Measurements from ENCODE around the gene HBB. TPM values are rescaled to one million over a fixed set of nuclear protein-coding genes. Genes with fewer than 3 reads are reported as not detected.
"Not testable (repeated sequence)": the region's sequence is repeated elsewhere in the genome, so short reads cannot be mapped to it uniquely, and the experiment has no call there.

HBB gene
- total RNA-seq, 4 donors from 2014 or later, result 3.7 to 45.8 (median 15.2) TPM

DNA sequence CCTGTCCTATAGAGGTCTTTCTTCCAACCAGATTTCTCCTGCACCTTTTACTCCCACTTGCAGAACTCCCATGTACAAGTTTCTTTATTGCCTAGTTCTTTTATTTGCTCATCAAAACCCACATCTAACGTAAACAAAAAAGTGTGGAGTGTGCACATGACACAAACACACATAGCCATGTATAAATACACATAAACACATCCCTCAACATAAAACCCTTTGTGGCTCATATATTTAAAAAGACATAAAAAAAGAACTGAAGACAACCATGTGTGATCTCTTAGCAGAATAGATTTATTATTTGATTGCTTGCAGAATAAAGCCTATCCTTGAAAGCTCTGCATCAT, 26.0 kb upstream of the HBB start:
- TF ChIP-seq POLR2A (IDR thresholded peaks at IDR 0.05), result no peak
- DNase-seq (ENCODE audit: low spot score in 2 of 2), result no peak
- no peaks in the 10 kb centered on the region for H3K4me1 ChIP-seq
- H3K9me3 ChIP-seq, result no peaks in the 10 kb centered on the region
- no peak overlapping the region for H3K4me3 ChIP-seq
- no peak overlapping the region for H3K27ac ChIP-seq
- H3K27me3 ChIP-seq, result no peaks in the 10 kb centered on the region
- H3K36me3 ChIP-seq, result no peaks in the 10 kb centered on the region
- 45% methylated on average over 1 of the region's 1 CpG for WGBS

DNA sequence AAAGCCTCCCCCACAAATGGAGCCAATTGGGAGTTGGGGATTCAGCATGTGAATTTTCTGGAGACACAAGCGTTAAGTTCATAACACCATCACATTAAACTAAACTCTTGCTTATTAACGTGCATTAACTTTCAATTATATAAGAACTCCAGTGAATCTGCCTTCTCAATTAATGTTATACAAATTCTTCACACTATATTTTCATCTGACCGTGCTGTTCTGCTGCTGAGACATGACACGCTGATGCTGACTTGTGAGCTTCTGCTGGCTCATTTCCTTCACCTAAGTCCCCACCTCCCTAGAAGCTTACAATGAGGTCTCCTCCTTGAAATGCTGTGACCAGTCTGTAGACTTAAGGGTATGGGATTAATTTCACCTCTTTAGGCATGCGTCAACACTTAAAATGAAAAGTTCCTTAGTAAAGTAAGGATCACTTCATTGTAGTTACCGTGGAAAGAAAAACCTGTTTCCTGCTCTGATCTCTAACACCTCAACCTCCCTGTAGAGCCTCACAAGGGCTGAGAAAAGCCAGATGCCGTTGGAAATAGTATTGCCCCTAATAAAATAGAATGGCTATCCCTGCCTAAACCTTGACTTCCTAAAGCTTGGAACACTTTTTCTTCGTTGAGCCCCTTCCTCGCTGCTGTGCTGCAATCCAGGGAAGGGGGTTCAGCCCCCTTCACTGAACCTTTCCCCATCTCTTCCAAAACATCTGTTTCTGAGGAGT, 25.5 kb upstream of the HBB start:
- H3K27ac ChIP-seq, result no peak overlapping the region
- 54% methylated on average over 9 of the region's 9 CpGs for WGBS
- H3K27me3 ChIP-seq, result no peaks in the 10 kb centered on the region
- TF ChIP-seq POLR2AphosphoS5 (IDR thresholded peaks at IDR 0.05) (no peak), EP300 (IDR thresholded peaks at IDR 0.05) (no peak), POLR2A (IDR thresholded peaks at IDR 0.05) (no peak)
- TF ChIP-seq, protein P1, sequence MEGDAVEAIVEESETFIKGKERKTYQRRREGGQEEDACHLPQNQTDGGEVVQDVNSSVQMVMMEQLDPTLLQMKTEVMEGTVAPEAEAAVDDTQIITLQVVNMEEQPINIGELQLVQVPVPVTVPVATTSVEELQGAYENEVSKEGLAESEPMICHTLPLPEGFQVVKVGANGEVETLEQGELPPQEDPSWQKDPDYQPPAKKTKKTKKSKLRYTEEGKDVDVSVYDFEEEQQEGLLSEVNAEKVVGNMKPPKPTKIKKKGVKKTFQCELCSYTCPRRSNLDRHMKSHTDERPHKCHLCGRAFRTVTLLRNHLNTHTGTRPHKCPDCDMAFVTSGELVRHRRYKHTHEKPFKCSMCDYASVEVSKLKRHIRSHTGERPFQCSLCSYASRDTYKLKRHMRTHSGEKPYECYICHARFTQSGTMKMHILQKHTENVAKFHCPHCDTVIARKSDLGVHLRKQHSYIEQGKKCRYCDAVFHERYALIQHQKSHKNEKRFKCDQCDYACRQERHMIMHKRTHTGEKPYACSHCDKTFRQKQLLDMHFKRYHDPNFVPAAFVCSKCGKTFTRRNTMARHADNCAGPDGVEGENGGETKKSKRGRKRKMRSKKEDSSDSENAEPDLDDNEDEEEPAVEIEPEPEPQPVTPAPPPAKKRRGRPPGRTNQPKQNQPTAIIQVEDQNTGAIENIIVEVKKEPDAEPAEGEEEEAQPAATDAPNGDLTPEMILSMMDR (IDR thresholded peaks at IDR 0.05), result no peak
- H3K4me3 ChIP-seq, result no peak overlapping the region
- no peaks in the 10 kb centered on the region for H3K4me1 ChIP-seq
- no peaks in the 10 kb centered on the region for H3K9me3 ChIP-seq
- no peak for DNase-seq (ENCODE audit: low spot score in 2 of 2)
- no peaks in the 10 kb centered on the region for H3K36me3 ChIP-seq

DNA sequence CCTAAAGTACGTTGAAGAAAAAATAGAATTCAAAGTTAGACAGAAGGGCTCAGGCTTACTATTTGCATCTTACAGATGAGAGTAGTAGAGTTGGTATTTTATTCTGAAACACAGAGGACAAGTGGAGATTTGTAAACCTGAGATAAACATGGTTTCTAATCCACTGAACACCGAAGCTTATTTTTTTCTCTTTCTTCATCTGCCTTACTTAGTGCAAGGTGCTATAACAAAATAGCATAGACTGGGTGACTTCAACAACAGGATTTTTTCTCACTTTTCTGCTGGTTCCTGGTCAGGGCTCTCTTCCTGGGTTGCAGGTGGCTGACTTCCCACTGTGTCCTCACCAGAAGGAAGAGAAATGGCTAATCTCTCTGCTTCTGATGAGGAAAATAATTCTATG, 24.9 kb upstream of the HBB start:
- H3K4me1 ChIP-seq, result no peaks in the 10 kb centered on the region
- no peak overlapping the region for H3K4me3 ChIP-seq
- WGBS, result 30% methylated on average over 2 of the region's 2 CpGs
- no peaks in the 10 kb centered on the region for H3K36me3 ChIP-seq
- no peak overlapping the region for H3K27ac ChIP-seq
- TF ChIP-seq, protein P1 (IDR thresholded peaks at IDR 0.05), result no peak
- TF ChIP-seq EP300 (IDR thresholded peaks at IDR 0.05), result no peak
- no peak for TF ChIP-seq POLR2AphosphoS5 (IDR thresholded peaks at IDR 0.05)
- TF ChIP-seq POLR2A (IDR thresholded peaks at IDR 0.05), result no peak
- no peak for DNase-seq (ENCODE audit: low spot score in 2 of 2)
- no peaks in the 10 kb centered on the region for H3K27me3 ChIP-seq
- no peaks in the 10 kb centered on the region for H3K9me3 ChIP-seq

DNA sequence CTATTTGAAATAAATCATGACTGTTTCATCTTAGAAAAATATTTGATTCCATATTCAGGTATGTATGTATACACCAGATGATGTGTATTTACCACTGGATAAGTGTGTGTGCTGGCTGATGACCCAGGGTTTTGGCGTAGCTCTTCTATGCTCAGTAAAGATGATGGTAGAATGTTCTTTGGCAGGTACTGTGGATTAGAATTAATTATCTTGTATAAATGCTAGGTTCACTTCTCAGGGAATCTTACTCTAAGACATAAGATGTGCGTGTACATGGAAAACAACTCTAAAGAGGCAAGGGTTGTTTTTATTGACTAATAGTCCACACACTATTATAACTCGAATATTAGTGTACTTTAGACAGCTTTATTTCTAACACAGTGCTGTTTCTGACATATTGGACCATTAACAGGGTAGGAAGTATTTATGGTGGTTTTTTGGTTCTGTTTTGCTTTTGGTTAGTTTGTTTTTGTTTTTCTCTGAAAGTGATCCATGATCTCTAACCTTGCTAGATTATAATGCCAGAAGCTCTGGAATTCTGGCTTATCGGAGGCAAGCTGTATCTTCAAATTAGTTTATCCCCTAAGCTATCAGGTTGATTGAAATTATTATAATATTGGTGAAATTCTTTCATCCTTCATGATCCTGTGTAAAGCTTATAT, 23.8 kb upstream of the HBB start:
- Histone ChIP-seq H3K4me1 (no peaks in the 10 kb centered on the region), H3K27ac (no peak overlapping the region), H3K9me3 (no peaks in the 10 kb centered on the region), H3K4me3 (no peak overlapping the region), H3K36me3 (no peaks in the 10 kb centered on the region), H3K27me3 (no peaks in the 10 kb centered on the region)
- no peak for DNase-seq (ENCODE audit: low spot score in 2 of 2)
- 92% methylated on average over 4 of the region's 4 CpGs for WGBS
- TF ChIP-seq POLR2AphosphoS5 (IDR thresholded peaks at IDR 0.05), result no peak
- no peak for TF ChIP-seq EP300 (IDR thresholded peaks at IDR 0.05)
- no peak for TF ChIP-seq POLR2A (IDR thresholded peaks at IDR 0.05)
- TF ChIP-seq, protein P1 (IDR thresholded peaks at IDR 0.05), result no peak

DNA sequence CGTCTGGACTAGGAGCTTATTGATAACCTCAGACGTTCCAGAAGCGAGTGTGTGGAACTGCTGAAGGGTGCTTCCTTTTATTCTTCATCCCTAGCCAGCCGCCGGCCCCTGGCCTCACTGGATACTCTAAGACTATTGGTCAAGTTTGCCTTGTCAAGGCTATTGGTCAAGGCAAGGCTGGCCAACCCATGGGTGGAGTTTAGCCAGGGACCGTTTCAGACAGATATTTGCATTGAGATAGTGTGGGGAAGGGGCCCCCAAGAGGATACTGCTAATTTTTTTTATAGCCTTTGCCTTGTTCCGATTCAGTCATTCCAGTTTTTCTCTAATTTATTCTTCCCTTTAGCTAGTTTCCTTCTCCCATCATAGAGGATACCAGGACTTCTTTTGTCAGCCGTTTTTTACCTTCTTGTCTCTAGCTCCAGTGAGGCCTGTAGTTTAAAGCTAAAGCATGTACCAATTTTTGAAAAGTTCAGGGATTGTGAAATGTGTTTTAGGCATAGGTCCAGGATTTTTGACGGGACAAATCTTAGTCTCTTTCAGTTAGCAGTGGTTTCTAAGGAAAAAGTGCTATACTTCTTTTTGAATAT, 23.0 kb upstream of the HBB start, which contains the start of gene HBG1:
Gene HBG1, minus strand, starts transcription at position 51 of the 590 bp plus-strand sequence. CDS start 53 bp downstream, outside the sequence.
- H3K4me3 ChIP-seq; H3K9me3 ChIP-seq; H3K27me3 ChIP-seq; H3K36me3 ChIP-seq; H3K4me1 ChIP-seq; DNase-seq (ENCODE audit: low spot score in 2 of 2); H3K27ac ChIP-seq: not testable (repeated sequence)
- WGBS, result 71% methylated on average over 4 of the region's 9 CpGs

DNA sequence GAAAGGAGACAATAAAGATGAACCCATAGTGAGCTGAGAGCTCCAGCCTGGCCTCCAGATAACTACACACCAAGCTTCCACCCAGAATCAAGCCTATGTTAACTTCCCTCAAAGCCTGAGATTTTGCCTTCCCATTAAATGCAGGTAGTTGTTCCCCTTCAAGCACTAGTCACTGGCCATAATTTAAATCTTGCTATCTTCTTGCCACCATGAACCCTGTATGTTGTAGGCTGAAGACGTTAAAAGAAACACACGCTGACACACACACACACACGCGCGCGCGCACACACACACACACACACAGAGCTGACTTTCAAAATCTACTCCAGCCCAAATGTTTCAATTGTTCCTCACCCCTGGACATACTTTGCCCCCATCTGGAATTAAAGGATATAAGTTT, 21.6 kb upstream of the HBB start:
- not testable (repeated sequence) for H3K4me1 ChIP-seq; H3K27me3 ChIP-seq; H3K4me3 ChIP-seq; H3K36me3 ChIP-seq; H3K27ac ChIP-seq; DNase-seq (ENCODE audit: low spot score in 2 of 2); H3K9me3 ChIP-seq
- WGBS, result 77% methylated on average over 7 of the region's 7 CpGs

Measured in suprapubic skin (tissue), 4 donors.